Subcutaneous adipose tissue (tissue), 4 donors: ENCODE data around the gene AFAP1L2. TPM values are rescaled to one million over a fixed set of nuclear protein-coding genes. Genes with fewer than 3 reads are reported as not detected.

Experiments
- total RNA-seq, 4 donors: library from RNA; depleted of rRNA; stranded (reverse); fragments of >200 nt; gene quantifications; one replicate each; pipeline ENCODE4 v1.1.0, GENCODE V29; 2016
- TF ChIP-seq, protein P1 (sequence below): fragments of 450-650 bp; IDR thresholded peaks from one replicate; pipeline ENCODE4 v1.5.1; 2016; ENCODE audit warnings: low read depth, mild to moderate bottlenecking, control low read depth, antibody characterized with exemption, moderate library complexity

Gene AFAP1L2
- total RNA-seq, 4 donors from 2014 or later = 2.7 to 11.3 (median 4.8) TPM

DNA sequence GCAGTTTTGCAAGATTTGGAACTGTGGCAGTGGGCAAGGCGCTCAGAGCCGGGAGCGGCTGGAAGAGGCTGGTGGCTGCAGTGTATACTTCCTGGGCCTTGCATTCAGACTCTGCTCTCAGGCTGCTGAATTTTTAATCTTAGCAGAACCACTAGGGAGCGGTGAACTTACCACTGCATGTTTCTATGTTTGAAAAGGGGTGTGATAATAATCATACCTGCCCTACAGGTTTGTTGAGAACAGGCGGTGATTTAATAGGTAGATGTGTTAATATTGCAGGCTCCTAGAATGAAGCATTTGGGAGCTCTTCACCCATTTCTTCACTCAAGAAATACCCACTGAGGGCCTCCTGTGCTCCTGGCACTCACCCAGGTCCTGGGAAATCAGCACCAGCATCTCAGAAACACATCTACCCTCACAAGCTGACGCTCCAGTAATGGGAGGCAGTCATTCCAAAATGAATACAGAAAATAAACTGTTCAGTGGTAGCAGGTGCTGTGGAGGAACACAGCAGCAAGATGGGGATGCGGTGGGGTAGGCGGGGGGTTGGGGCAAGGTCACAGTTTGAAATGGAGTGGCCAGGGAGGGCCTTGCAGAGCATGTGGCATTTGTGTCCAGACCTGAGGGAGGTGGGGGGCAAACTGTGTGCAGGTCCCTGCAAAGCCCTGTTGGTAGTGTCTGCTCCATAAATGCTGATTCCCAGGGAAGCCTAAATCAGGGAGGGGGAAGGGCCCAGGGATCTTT lies 124.2 kb downstream of the AFAP1L2 start:
- TF ChIP-seq, protein P1, sequence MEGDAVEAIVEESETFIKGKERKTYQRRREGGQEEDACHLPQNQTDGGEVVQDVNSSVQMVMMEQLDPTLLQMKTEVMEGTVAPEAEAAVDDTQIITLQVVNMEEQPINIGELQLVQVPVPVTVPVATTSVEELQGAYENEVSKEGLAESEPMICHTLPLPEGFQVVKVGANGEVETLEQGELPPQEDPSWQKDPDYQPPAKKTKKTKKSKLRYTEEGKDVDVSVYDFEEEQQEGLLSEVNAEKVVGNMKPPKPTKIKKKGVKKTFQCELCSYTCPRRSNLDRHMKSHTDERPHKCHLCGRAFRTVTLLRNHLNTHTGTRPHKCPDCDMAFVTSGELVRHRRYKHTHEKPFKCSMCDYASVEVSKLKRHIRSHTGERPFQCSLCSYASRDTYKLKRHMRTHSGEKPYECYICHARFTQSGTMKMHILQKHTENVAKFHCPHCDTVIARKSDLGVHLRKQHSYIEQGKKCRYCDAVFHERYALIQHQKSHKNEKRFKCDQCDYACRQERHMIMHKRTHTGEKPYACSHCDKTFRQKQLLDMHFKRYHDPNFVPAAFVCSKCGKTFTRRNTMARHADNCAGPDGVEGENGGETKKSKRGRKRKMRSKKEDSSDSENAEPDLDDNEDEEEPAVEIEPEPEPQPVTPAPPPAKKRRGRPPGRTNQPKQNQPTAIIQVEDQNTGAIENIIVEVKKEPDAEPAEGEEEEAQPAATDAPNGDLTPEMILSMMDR = no peak

DNA sequence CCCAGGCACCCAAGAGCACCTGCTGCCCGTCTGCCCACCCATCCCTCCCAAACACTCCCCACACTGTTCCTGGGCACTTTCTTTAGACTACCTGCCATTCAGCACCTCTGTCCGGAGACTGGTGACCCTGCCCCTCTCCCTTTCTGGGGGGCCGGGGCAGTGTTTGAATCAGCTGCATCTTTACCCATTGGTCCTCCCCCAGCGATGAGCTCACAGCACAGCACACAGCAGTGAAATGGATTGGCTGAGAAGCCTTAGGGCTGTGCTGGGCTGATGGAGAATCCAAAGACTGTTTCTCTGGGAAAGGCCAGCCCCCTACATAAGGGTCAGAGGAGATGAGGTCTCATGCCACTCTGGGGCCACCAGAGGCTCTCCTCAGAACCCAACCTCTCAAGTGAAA lies 125.0 kb downstream of the AFAP1L2 start:
- TF ChIP-seq, protein P1 = no peak

DNA sequence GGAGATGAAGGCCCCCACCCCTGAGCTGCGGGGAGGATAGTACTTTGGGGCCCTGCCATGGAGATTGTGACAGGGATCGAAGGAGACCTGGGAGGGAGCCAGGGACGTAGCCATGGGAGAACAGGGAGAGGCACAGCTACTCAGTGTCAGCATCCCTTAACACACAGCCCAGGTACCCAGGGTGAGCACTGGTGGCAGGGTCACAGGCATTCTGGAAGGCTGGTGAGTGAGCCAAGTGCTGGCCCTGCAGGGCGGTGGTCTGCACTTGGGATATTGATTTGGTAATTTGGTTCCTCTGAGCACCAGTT lies 125.5 kb downstream of the AFAP1L2 start:
- TF ChIP-seq, protein P1 = no peak

DNA sequence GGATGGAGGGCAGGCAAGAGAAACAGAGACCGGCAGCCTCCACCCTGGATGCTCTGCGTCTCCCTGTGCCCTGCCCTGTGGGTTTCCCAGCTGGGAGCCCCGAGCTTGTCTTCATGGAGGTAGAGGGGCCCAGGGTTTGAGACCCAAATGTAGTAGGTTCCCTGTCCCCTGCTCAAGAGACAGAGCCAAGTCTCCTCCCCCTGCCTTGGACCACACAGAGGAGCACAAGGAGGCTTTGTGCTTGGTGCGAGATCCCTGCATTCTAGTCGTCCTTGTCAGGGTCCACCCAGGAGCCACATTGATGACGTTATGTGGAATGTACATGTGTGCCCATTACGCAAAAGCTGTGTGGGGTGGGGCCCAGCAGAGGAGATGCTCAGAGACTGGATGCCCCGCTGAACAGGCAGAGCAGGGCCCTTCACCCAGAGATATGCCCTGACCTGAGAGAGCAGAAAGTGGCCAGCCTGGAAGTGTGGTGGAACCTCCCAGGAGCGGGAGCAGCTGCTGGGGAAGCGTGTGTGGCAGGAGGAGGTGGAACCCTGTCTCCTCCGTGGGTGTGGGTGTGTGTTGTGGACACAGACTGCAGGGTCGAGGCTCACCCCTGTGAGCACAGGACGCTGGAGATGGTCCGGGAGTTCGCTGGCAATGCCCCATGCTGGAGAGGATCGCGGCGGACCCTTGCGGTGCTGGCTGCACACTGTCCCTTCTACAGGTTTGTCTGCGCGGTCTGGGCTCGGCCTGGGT lies 126.0 kb downstream of the AFAP1L2 start:
- TF ChIP-seq, protein P1 = no peak

DNA sequence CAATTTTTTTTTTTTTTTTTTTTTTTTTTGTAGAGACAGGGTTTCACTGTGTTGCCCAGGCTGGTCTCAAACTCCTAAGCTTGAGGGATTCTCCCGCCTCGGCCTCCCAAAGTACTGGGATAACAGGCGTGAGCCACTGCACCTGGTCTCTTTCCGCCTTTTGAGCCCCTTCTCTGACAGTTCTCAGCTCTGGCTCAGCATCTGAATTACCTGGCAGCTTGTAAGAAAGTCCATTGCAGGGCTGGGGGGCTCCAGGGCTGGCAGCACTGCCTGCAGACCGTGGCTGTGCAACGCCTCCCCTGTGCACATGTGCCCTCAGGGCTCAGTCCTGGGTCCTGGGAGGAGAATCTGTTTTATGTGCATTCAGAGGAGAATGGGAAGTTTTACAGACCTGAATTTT lies 127.6 kb downstream of the AFAP1L2 start:
- TF ChIP-seq, protein P1 = no peak

DNA sequence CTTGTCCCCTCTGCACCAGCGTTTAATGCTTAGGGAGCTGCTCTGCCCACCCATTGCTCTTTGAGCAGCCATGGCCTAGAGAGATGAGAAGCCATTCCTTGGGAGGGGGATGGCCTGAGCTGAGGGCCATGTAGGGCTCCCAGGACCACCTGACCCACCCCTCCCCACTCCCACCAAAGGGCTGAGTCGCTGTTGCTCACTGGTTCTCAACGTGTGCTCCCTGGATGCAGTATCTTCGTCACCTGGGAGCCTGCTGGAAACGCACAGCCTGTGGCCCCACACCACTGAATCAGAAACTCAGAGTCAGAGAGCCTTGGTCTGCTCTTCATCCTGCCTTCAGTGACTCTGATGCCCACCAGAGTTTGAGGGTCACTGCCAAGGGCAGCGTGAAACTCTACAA lies 128.2 kb downstream of the AFAP1L2 start:
- TF ChIP-seq, protein P1 = no peak

DNA sequence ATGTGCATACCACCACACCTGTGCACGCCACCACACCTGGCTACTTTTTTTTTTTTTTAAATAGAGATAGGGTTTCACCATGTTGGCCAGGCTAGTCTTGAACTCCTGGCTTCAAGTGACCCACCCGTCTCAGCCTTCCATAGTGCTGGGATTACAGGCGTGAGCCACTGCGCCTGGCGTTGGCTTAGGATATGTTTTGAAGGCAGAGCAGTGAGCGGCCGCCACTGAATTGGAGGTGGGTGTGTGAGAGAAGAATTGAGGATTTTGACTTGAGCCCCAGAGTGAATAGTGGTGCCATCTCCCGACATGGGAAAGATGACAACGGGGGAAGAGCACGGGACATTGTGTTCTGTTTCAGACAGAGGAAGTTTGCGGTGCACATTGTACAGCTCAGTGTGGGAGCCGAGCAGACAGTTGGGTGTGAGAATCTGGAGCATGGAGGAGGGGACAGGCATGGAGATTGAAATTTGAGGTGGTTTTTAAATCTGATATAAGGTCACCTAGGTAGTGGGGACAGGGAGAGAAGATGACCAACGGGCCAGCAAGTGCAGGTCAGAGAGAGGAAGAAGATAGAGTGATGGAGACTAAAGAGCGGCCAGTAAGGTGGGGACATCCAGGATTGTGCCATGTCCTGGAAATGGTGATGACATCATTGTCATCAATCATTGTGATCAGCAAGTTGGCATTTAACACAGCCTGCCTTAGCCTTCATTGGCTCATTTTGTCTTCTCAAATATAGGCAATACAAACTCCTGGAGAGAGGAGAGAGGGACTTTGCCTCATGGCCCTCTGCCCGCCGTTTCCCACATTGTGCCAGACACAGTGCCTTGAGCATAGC lies 129.5 kb downstream of the AFAP1L2 start:
- TF ChIP-seq, protein P1 = no peak
